GM23248 (cell line): ENCODE measurements around the gene OTOP3. TPM values are rescaled to one million over a fixed set of nuclear protein-coding genes. Genes with fewer than 3 reads are reported as not detected.

Experiments used
- DNase-seq: peaks from one replicate; pipeline ENCODE4 v3.0.0-alpha.2; 2015
- H2AFZ ChIP-seq: fragments of 200-600 bp; sonication (generic); 2 replicates; pipeline ENCODE4 v1.6.1; 2016; ENCODE audit warnings: antibody characterized with exemption
- H3F3A ChIP-seq: fragments of 200-600 bp; sonication (generic); 2 replicates; pipeline ENCODE4 v1.6.1; 2016; ENCODE audit warnings: mild to moderate bottlenecking, antibody characterized with exemption, mixed run types; ENCODE audit not compliant: insufficient read depth
- H3K27ac ChIP-seq: fragments of 200-600 bp; sonication (generic); 2 replicates; pipeline ENCODE4 v1.5.1; 2016; ENCODE audit warnings: mild to moderate bottlenecking
- H3K27me3 ChIP-seq: fragments of 200-600 bp; sonication (generic); replicated peaks from 2 replicates; pipeline ENCODE4 v1.6.1; 2016; ENCODE audit warnings: mild to moderate bottlenecking; ENCODE audit not compliant: insufficient read depth
- H3K36me3 ChIP-seq: fragments of 200-600 bp; sonication (generic); 2 replicates; pipeline ENCODE4 v1.6.1; 2016; ENCODE audit warnings: low read depth, mild to moderate bottlenecking
- H3K4me1 ChIP-seq: fragments of 200-600 bp; sonication (generic); 2 replicates; pipeline ENCODE4 v1.6.1; 2016; ENCODE audit warnings: mild to moderate bottlenecking; ENCODE audit not compliant: insufficient read depth
- H3K4me2 ChIP-seq: fragments of 200-600 bp; sonication (generic); one replicate; pipeline ENCODE4 v1.6.1; 2016; ENCODE audit warnings: mild to moderate bottlenecking; ENCODE audit not compliant: unreplicated experiment
- H3K4me3 ChIP-seq: fragments of 200-600 bp; sonication (generic); 2 replicates; pipeline ENCODE4 v1.5.1; 2016; ENCODE audit warnings: mild to moderate bottlenecking
- H3K79me2 ChIP-seq: fragments of 200-600 bp; sonication (generic); 2 replicates; pipeline ENCODE4 v1.6.1; 2016; ENCODE audit warnings: mild to moderate bottlenecking; ENCODE audit not compliant: insufficient read depth
- H3K9ac ChIP-seq: fragments of 200-600 bp; sonication (generic); 2 replicates; pipeline ENCODE4 v1.6.1; 2016; ENCODE audit warnings: mild to moderate bottlenecking
- H3K9me2 ChIP-seq: fragments of 200-600 bp; sonication (generic); 2 replicates; pipeline ENCODE4 v1.6.1; 2016; ENCODE audit warnings: mixed run types, mild to moderate bottlenecking, moderate library complexity; ENCODE audit not compliant: insufficient read depth
- H3K9me3 ChIP-seq: fragments of 200-600 bp; sonication (generic); one replicate; pipeline ENCODE4 v1.6.1; 2017; ENCODE audit warnings: low read depth
- H4K20me1 ChIP-seq: fragments of 200-600 bp; sonication (generic); 2 replicates; pipeline ENCODE4 v1.6.0; 2016; ENCODE audit not compliant: insufficient read depth
- EZH2 ChIP-seq: fragments of 200-600 bp; sonication (generic); IDR thresholded peaks from 2 replicates; pipeline ENCODE4 v1.6.1; 2018; ENCODE audit warnings: antibody characterized with exemption, mild to moderate bottlenecking; ENCODE audit not compliant: insufficient read depth, poor library complexity, severe bottlenecking
- EZH2phosphoT487 ChIP-seq: fragments of 200-600 bp; sonication (generic); IDR thresholded peaks from 2 replicates; pipeline ENCODE4 v1.6.1; 2018; ENCODE audit warnings: antibody characterized with exemption, moderate library complexity, mild to moderate bottlenecking, low read depth; ENCODE audit not compliant: insufficient read depth
- WGBS, 2 experiments: methylation state at CpG; one replicate each; pipeline ENCODE4 v1.1.6; 2015 to 2017; ENCODE audit warnings: low lambda C conversion rate in 2 of 2, low coverage in 1 of 2; ENCODE audit errors: missing lambda C conversion rate in 2 of 2; 5-methylcytosine and 5-hydroxymethylcytosine counted together
- in situ Hi-C: fragments of 300-500 bp; cut with MboI; formaldehyde crosslinking; loops from 2 replicates; pipeline ENCODE4 v1.15.0; 2020
- polyA plus RNA-seq: library from polyadenylated mRNA; unstranded; fragments of >200 nt; fragmentation: Nextera tagmentation; extraction: Ambion mirVana; gene quantifications from 2 replicates; pipeline ENCODE4 v1.2.1, GENCODE V29; 2016
- total RNA-seq: library from RNA; depleted of rRNA; stranded (reverse); fragments of >200 nt; shearing (Covaris generic); gene quantifications from 2 replicates; pipeline ENCODE4 v1.2.3, GENCODE V29; 2014

The OTOP3 gene
- total and polyA plus RNA-seq, 2 experiments from 2014 or later: not detected

DNA sequence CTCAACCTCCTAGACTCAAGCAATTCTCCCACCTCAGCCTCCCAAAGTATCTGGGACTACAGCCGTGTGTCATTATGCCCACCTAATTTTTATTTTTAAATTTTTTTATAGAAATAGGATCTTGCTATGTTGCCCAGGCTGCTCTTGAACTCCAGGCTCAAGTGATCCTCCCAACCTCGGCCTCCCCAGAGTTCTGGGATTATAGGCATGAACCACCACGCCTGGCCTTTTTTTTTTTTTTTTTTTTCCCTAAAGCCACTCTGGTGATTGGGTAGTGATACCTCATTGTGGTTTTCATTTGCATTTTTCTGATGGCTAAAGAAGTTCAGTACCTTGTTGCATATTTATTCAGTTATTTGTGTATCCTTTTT is 50.5 kb downstream of the OTOP3 start:
- TF ChIP-seq EZH2: no peak
- no peak for TF ChIP-seq EZH2phosphoT487
- no peak for DNase-seq

DNA sequence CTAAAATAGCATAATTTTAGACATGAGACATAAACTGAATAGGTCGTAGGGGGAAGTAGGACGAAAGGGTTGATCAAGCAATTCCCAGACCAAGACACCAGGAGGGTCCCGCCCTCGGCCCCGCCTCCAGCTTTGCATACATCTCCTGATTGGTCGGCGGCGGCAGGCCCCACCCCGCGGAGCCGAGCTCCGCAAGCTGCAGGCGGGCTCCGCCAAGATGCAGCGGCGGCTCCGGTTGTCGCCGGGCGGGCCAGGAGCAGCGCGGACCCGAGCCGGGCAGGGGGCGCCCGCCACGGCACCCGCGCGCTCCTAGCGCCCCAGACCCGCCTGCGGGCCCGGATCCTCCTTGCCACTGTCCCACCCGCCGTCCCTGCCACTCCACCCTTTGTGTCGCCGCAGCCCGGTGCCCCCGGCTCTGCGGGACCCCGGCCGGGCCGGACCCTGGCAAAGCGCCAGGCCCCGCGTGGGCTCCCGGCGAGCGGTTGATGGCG is 51.8 kb downstream of the OTOP3 start, which contains the start of gene CDR2L:
TSS of gene CDR2L (plus strand) at position 215 of the 491 bp plus-strand sequence. CDS start 412 bp downstream, outside the sequence.
- H3K4me2 ChIP-seq: peak within 1 kb of the TSS; percentile 96
- peak within 1 kb of the TSS; percentile 88 for H3K4me3 ChIP-seq
- peaks cover 19% of the 10 kb centered on the region for H3F3A ChIP-seq
- peak within 1 kb of the TSS; percentile 100 for H3K9ac ChIP-seq
- peak within 1 kb of the TSS; percentile 100 for H3K27ac ChIP-seq
- no peaks in the 10 kb centered on the region for H4K20me1 ChIP-seq
- no peaks in the 10 kb centered on the region for H3K36me3 ChIP-seq
- peak; percentile 98 for DNase-seq
- peak within 1 kb of the TSS; percentile 71 for H2AFZ ChIP-seq
- 0 to 2% methylated on average over 23 to 51 of the region's 51 CpGs for WGBS, 2 experiments
- TF ChIP-seq EZH2 (no peak), EZH2phosphoT487 (no peak)
- peaks cover 17% of the 10 kb centered on the region for H3K4me1 ChIP-seq
- no peaks in the 10 kb centered on the region for H3K9me2 ChIP-seq
- peaks cover 40% of the 10 kb centered on the region for H3K79me2 ChIP-seq
- in situ Hi-C loops: no loop called here
- no peaks in the 10 kb centered on the region for H3K27me3 ChIP-seq
- H3K9me3 ChIP-seq: no peaks in the 10 kb centered on the region

More for the DNA sequence above, 50.5 kb downstream of the OTOP3 start:
- no peak overlapping the region for H3K9ac ChIP-seq
- H3K27ac ChIP-seq: no peak overlapping the region
- H3K36me3 ChIP-seq: no peaks in the 10 kb centered on the region
- H3F3A ChIP-seq: peaks cover 17% of the 10 kb centered on the region
- peaks cover 22% of the 10 kb centered on the region for H3K4me1 ChIP-seq
- WGBS, 2 experiments: 94 to 97% methylated on average over 3 of the region's 3 CpGs
- H3K79me2 ChIP-seq: peaks cover 27% of the 10 kb centered on the region
- H3K27me3 ChIP-seq: no peaks in the 10 kb centered on the region
- in situ Hi-C loops: no loop called here
- no peak overlapping the region for H2AFZ ChIP-seq
- H3K9me2 ChIP-seq: no peaks in the 10 kb centered on the region
- no peaks in the 10 kb centered on the region for H4K20me1 ChIP-seq
- no peaks in the 10 kb centered on the region for H3K9me3 ChIP-seq
- H3K4me2 ChIP-seq: no peak overlapping the region
- H3K4me3 ChIP-seq: no peak overlapping the region

DNA sequence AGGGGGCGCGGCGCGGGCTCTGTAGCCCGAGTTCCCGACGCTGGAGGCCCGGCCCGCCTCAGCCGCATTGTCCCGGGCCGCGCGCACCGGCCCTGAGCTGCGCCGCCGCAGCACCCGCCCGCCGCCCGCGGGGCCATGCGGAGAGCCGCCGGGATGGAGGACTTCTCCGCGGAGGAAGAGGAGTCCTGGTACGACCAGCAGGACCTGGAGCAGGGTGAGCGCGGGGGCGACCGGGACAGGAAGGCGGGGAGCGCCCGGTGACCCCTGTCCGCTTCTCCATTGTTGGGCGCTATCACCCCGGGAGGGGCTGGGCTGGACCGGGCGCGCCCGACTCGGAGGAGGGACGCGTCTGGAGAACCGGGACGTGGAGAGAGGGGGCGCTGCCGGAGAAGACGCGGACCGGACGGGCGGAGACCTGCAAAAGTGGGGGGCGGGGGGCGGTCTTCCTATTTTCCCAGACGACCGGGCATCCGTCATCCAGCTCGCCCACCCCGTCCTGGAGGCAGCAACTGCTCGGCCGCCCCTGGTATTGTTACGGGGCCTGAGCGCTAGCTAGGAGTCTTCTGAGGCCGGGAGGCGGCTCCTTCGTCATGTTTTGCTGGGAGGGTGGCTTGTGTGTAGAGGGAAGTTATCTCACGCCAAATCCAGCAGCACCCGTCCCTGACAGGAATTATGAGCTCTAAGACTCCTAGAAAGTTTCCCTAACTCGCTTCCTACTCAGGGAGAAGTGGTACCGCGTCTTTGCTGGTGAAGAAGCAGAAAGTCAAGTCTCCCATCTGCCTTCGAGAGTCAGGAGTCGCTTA is 52.4 kb downstream of the OTOP3 start:
- Histone ChIP-seq H2AFZ (peak overlapping the region; percentile 71), H3K9ac (peak overlapping the region; percentile 100), H3K4me2 (peak overlapping the region; percentile 96), H3K9me3 (no peaks in the 10 kb centered on the region), H3F3A (peaks cover 21% of the 10 kb centered on the region), H3K27ac (peak overlapping the region; percentile 100), H3K27me3 (no peaks in the 10 kb centered on the region), H3K36me3 (no peaks in the 10 kb centered on the region), H3K4me3 (peak overlapping the region; percentile 88), H3K9me2 (no peaks in the 10 kb centered on the region), H3K79me2 (peaks cover 46% of the 10 kb centered on the region), H3K4me1 (peaks cover 19% of the 10 kb centered on the region), H4K20me1 (no peaks in the 10 kb centered on the region)
- WGBS, 2 experiments: 0 to 1% methylated on average over 63 to 70 of the region's 76 CpGs
- peak; percentile 92 for DNase-seq
- TF ChIP-seq EZH2phosphoT487: no peak
- TF ChIP-seq EZH2: no peak
- in situ Hi-C loops: no loop called here

DNA sequence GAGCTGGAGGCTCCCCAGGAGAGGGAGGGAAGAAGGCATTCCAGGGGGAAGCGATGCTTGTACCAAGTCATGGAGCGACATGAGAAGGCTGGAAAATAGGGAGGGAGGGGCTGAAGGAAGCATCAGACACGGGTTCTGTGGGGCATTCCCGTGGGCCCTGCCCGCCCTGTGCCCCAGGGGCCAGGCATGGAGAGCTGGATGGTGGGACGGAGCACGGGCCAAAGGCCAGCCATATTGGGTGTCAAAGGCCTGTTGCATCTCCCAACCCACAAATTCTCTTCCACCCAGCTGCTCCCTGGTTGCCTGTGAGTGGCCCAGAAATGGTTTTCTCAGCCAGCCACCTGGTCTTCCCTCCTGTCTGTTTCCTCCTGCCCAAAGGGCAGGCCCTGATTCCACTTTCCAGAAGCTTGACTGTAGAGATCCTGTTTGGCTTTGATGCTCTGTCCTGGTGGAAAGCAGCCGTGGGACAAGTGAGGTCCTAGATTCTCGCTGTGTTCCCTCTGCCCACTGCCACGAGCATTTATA is 54.9 kb downstream of the OTOP3 start:
- H3K9ac ChIP-seq: no peak overlapping the region
- no peaks in the 10 kb centered on the region for H3K9me2 ChIP-seq
- no peak overlapping the region for H2AFZ ChIP-seq
- no peak for DNase-seq
- H3K27me3 ChIP-seq: no peaks in the 10 kb centered on the region
- H3K79me2 ChIP-seq: peaks cover 63% of the 10 kb centered on the region
- TF ChIP-seq EZH2phosphoT487: no peak
- TF ChIP-seq EZH2: no peak
- no peaks in the 10 kb centered on the region for H3K9me3 ChIP-seq
- H3F3A ChIP-seq: peaks cover 43% of the 10 kb centered on the region
- H3K36me3 ChIP-seq: no peaks in the 10 kb centered on the region
- no peaks in the 10 kb centered on the region for H4K20me1 ChIP-seq
- H3K4me2 ChIP-seq: no peak overlapping the region
- H3K27ac ChIP-seq: no peak overlapping the region
- 93 to 94% methylated on average over 9 to 10 of the region's 10 CpGs for WGBS, 2 experiments
- H3K4me3 ChIP-seq: no peak overlapping the region
- in situ Hi-C loops: no loop called here
- H3K4me1 ChIP-seq: peaks cover 44% of the 10 kb centered on the region
